ENCODE results near the gene FZD8.

The FZD8 gene

DNA sequence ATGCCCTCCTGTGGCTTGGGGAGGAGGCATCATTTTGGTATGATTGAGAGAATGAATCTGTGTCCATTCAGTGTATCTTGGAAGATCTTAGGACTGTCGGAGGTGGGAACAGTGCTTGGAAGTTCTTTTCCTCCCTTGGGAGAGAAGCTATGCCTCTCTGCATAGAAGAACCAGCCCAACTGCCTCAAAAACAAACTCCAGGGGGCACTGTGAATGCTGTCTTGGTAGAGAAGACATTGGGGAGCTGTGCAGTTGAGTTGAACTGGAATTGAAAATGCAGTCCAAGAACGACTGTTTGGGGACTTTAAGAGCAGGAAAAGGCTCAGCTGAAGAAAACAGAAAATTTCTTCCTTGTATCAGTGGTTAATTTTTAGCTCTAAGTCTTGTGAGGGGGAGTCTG, 41.9 kb downstream of the FZD8 start:
- H3K4me3 ChIP-seq (ENCODE audit: control insufficient read depth, low read depth, low read length): no peak overlapping the region
- TF ChIP-seq, protein P1, sequence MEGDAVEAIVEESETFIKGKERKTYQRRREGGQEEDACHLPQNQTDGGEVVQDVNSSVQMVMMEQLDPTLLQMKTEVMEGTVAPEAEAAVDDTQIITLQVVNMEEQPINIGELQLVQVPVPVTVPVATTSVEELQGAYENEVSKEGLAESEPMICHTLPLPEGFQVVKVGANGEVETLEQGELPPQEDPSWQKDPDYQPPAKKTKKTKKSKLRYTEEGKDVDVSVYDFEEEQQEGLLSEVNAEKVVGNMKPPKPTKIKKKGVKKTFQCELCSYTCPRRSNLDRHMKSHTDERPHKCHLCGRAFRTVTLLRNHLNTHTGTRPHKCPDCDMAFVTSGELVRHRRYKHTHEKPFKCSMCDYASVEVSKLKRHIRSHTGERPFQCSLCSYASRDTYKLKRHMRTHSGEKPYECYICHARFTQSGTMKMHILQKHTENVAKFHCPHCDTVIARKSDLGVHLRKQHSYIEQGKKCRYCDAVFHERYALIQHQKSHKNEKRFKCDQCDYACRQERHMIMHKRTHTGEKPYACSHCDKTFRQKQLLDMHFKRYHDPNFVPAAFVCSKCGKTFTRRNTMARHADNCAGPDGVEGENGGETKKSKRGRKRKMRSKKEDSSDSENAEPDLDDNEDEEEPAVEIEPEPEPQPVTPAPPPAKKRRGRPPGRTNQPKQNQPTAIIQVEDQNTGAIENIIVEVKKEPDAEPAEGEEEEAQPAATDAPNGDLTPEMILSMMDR (conservative IDR thresholded peaks at IDR 0.05; ENCODE audit: control insufficient read depth, insufficient read depth, low read depth, low read length): peak; percentile 28
- no peak for DNase-seq (ENCODE audit: low read depth)

DNA sequence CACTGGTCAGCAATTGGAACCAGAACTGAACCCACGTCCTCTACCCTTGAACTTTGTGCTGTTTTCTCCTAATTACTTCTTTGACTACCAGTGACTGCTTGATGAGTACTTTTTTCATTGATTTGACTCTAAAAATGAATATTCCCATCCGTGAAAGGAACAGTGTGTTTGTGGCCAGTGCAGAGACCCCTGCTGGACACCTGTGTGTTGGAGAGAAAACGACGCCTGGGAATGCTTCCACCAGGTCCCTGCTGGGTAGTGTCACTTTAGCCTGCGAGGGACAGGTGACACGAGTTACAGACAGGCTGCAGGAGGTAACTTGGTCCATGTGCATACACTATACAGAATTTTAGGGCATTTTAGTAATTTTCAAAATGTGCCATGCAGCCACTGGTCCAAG, 43.7 kb downstream of the FZD8 start:
- TF ChIP-seq, protein P1 (conservative IDR thresholded peaks at IDR 0.05; ENCODE audit: control insufficient read depth, insufficient read depth, low read depth, low read length): peak; percentile 45
- DNase-seq (ENCODE audit: low read depth): no peak
- no peak overlapping the region for H3K4me3 ChIP-seq (ENCODE audit: control insufficient read depth, low read depth, low read length)

DNA sequence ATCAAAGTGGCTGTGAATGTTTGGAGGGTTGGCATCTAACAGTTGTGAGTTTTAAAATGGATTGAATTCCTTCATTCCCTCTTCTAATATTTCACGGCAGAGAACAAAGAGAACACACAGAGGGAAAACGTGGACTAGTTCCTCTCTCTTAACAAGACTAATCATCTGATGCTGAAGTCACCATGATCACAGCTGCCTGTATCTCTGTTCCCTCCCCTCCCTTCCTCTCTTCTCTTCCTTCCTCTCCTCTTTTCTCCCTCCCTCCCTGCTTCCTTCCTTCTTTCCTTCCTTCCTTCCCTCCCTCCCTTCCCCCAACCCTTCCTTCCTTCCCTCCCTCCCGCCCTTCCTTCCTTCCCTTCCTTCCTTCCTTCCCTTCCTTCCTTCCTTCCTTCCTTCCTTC, 47.0 kb downstream of the FZD8 start:
- DNase-seq (ENCODE audit: low read depth): no peak
- TF ChIP-seq, protein P1 (conservative IDR thresholded peaks at IDR 0.05; ENCODE audit: control insufficient read depth, insufficient read depth, low read depth, low read length): no peak
- H3K4me3 ChIP-seq (ENCODE audit: control insufficient read depth, low read depth, low read length): no peak overlapping the region

DNA sequence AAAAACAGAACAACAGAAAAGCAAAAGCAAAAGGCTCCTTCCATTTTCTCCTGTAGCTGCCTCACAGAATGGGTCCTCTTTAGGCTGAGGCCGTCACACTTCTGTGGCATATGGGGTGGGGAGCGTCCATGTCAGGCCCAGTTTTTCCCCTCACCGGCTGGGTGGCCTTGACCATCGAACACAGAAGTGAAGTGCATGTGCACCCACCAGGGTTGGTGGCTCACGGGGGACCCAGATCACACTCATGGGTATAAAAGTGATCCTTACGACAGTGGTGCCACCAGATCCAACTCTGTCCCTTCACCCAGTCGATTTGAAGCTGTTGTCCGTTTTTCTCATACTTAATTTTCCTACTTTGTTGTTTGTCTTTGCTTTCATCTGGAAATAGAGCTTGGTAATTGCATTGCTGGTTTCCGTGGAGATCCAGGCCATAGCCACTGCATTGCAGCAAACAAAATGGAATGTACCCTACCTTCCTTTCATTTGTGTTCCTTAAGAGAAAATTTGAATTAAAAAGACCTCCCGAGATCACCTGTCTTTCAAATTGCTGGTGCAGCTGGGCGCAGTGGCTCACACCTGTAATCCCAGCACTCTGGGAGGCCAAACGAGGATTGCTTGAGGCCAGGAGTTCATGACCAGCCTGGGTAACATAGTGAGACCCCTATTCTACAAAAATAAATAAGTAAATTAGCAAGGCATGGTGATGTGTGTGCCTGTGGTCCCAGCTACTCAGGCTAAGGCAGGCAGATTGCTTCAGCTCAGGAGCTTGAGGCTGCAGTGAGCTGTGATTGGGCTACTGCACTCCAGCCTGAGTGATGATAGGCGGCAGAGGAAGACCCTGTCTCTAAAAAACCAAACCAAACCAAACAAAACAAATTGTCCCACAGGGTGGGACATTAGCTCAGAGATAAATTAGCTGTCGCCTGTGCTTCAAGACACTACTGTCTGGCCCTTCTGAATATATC, 47.7 kb downstream of the FZD8 start:
- TF ChIP-seq, protein P1 (conservative IDR thresholded peaks at IDR 0.05; ENCODE audit: control insufficient read depth, insufficient read depth, low read depth, low read length): no peak
- no peak overlapping the region for H3K4me3 ChIP-seq (ENCODE audit: control insufficient read depth, low read depth, low read length)
- no peak for DNase-seq (ENCODE audit: low read depth)

DNA sequence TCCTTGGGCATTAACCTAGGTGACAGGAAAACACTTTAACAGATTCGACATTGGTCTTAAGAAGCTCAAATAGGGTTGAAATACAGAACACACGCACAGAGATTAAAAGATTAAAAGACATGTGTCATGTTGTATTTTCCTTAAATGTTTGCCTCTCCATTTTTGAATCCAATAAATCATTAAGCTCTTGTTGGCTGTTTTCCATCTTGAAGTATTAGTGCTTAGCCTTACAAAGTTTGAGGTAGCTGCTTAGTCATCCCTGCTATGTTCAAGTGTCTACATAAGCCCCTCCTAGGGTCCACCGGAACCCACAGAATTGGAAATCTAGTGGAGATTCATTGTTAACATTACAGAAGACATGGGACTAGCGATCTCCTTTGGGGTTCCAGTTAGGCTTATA, 49.7 kb downstream of the FZD8 start:
- H3K4me3 ChIP-seq (ENCODE audit: control insufficient read depth, low read depth, low read length): no peak overlapping the region
- no peak for DNase-seq (ENCODE audit: low read depth)
- TF ChIP-seq, protein P1 (conservative IDR thresholded peaks at IDR 0.05; ENCODE audit: control insufficient read depth, insufficient read depth, low read depth, low read length): no peak

DNA sequence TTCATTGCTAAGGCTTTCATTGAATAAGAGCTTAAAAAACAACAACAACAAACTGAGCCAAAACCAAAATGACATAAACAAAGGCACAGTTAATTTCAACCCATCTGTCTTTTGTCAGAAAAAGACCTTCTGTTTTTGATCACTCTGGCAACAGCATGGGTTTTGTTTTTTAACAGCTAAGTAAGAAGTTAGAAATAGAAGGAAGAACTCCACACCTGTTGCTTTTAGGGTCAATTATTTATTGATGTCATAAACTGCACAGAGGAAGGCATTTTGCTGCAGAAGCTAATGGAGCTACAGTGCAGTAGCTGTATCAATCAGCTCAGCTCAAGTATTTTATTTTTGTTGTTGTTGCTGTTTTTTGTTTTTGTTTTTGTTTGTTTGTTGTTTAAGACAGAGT, 53.3 kb downstream of the FZD8 start:
- TF ChIP-seq, protein P1 (conservative IDR thresholded peaks at IDR 0.05; ENCODE audit: control insufficient read depth, insufficient read depth, low read depth, low read length): no peak
- DNase-seq (ENCODE audit: low read depth): no peak
- no peak overlapping the region for H3K4me3 ChIP-seq (ENCODE audit: control insufficient read depth, low read depth, low read length)
